HG03097 (cell line): ENCODE results near the gene MOCS1.
"Not testable (repeated sequence)": the region's sequence is repeated elsewhere in the genome, so short reads cannot be mapped to it uniquely, and the experiment has no call there.

Experiments
- ATAC-seq: cut with Tn5 transposase; IDR thresholded peaks from one replicate; pipeline ENCODE4 v1.9.1; 2021; ENCODE audit not compliant: unreplicated experiment, low FRiP score

MOCS1 gene

GRCh38 chr6:39934131-39934757, at the start of gene MOCS1:
MOCS1 (minus strand) TSS chr6:39934462; CDS start chr6:39934417, 45 bp downstream.
- ATAC-seq: no peak

- no peak for ATAC-seq
These were observed 49.8 kb upstream of the MOCS1 start for GRCh38 chr6:39984051-39984450.

- ATAC-seq: no peak
These were observed 48.9 kb upstream of the MOCS1 start for GRCh38 chr6:39983193-39983592.

GRCh38 chr6:39982720-39983119, 48.5 kb upstream of the MOCS1 start:
- ATAC-seq: no peak

- ATAC-seq: no peak
These were observed 46.7 kb upstream of the MOCS1 start for GRCh38 chr6:39980839-39981580.

DNA sequence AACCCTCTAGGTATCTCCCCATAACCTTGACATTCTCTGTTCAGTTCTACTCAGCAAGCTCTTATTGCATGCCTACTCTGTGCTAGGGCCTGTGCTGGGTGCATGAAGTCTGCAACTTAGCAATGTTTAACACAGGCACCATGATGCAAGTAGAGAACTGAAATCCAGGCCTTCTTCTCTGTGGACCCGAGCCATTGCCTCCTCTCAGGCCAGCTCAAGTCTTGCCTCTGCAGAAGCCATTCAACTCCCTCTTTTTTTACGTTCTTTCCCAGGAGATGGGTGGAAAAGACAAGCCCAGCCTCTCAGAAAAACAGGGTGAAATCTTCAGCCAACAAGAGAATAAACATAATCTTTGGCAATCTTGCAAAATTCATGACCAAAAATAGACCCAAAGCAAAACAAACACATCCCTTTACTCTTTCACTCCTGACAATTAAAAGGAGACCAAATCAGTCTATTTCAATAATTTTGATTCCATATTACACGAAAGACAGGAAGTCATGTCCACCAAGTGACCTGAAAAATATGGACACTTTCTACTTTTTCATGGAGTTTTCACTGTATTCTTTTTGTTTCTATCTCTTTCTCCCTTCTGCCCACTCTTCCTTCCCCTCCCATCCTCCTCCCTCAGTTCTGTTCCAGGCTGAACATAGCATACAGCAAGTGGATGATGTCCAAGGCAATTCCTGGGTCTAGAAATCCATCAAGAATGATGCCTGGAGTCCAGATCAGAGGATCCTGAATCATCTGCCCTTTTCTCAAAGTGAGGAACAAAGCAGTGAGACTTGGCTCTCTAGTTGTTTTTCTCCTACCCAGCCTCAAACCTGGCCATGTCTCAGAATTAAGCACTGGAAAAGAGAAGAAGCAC, 45.4 kb upstream of the MOCS1 start:
- no peak for ATAC-seq

DNA sequence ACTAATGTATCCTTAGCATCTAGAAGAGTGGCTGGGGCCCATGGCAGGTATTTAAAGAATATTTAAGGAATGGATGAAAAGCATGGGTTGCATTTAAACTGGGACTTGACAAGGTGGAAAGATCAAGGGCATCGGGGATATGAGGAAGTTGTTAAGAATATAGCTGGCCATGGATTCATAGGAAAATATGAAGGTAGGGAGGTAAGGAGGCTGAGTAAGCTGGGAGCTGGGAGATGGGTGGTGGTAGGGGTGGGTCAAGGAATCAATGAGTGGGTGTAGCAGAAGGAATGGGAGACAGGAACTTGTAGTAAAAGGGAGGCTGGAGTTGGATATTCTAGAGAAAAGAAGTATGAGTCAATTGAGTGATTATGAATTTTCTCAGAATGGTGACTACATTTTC, 44.0 kb upstream of the MOCS1 start:
- no peak for ATAC-seq

GRCh38 chr6:39973661-39974060, 39.4 kb upstream of the MOCS1 start:
- ATAC-seq: no peak

DNA sequence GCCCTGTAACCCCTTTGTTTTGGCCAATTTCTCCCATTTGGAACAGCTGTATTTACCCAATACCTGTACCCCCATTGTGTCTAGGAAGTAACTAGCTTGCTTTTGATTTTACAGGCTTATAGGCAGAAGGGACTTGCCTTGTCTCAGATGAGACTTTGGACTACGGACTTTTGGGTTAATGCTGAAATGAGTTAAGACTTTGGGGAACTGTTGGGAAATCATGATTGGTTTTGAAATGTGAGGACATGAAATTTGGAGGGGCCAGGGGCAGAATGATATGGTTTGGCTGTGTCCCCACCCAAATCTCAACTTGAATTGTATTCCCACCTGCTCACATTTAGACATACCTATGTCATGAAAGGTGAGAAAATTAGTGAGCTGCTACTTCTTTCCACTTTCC, 38.5 kb upstream of the MOCS1 start:
- ATAC-seq: not testable (repeated sequence)

GRCh38 chr6:39971131-39971530, 36.9 kb upstream of the MOCS1 start:
- ATAC-seq: not testable (repeated sequence)

- ATAC-seq: no peak
These were observed 31.5 kb upstream of the MOCS1 start for GRCh38 chr6:39965751-39966150.

DNA sequence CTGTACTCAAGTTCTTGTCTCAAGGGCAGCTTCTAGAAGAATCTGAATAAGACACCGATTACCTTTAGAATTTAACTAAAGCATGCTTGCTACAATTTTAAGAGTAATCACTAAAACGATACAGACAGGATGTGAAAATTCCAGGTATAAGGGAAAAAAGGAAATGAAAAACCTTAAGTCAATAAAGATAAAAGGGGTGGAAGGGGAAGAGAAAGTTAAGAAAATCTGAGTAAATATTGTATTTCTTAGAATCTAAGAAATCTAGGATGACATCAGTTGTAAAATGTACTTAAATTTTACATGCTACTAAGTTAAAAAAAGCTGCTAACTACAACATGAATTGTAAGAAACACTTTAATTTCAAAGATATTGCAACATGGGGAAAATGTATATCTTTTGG, 30.3 kb upstream of the MOCS1 start:
- no peak for ATAC-seq

- ATAC-seq: no peak
These were observed 29.8 kb upstream of the MOCS1 start for GRCh38 chr6:39964094-39964493.

- no peak for ATAC-seq
These were observed 28.6 kb upstream of the MOCS1 start for GRCh38 chr6:39962831-39963230.

DNA sequence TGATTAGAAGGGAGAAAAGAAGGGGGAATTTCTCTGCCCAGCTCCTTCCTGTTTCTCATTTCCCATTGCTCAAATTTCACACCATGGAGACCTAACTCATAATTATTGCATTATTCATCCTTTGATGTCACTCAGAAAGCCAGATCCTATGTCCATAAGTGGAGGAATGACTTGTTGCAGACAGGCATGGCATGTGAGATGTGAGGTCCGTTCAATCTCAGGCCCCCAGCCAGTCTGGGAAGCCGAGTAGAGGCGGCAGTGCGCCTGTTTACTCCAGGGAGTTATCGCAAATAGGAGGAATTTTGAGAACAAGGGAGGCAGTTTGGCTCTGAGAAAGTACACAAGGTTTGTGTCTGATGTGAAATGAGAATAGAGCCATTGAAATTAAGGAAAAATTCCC, 26.9 kb upstream of the MOCS1 start:
- ATAC-seq: no peak

- ATAC-seq: no peak
These were observed 24.7 kb upstream of the MOCS1 start for GRCh38 chr6:39958947-39959346.

DNA sequence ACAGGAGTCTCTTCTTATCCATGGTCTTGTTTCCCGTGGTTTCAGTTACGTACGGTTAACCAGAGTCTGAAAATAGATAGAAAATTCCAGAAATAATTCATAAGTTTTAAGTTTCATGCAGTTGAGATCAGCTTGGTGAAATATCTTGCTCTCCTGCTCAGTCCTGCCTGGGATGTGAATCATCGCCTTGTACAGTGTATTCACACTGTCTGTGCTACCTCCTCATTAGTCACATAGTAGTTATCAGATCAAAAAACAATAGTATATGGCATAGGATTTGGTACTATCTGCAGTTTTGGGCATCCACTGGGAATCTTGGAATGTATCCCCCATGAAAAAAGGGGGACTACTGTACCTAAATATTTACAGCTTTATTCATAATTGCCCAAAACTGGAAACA, 22.7 kb upstream of the MOCS1 start:
- ATAC-seq: no peak

- no peak for ATAC-seq
These were observed 18.9 kb upstream of the MOCS1 start for GRCh38 chr6:39953076-39953618.

- ATAC-seq: no peak
These were observed 17.9 kb upstream of the MOCS1 start for GRCh38 chr6:39952167-39952566.

- ATAC-seq: no peak
These were observed 17.5 kb upstream of the MOCS1 start for GRCh38 chr6:39951716-39952115.

DNA sequence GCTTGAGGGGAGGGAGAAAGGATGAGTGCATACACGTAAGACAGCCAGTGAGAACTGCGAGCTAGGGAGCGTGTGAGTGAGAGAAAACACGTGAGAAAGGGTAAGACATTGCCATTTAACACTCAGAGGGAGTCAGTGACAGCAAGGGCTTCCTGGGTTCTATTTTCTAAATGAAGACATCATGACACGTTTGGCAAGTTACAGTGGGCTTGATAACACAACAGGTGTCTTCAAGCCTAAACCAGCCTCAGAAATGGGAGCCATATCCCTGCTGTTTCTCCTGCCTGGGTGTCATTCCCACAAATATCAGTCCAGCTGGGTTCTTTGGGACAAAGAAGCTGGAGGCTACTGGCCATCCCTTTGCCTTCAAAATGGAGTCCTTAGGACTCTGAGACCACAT, 16.9 kb upstream of the MOCS1 start:
- no peak for ATAC-seq
